ENCODE results near the gene IKZF1. TPM values are rescaled to one million over a fixed set of nuclear protein-coding genes. Genes with fewer than 3 reads are reported as not detected.

IKZF1 gene
- not detected for total RNA-seq

DNA sequence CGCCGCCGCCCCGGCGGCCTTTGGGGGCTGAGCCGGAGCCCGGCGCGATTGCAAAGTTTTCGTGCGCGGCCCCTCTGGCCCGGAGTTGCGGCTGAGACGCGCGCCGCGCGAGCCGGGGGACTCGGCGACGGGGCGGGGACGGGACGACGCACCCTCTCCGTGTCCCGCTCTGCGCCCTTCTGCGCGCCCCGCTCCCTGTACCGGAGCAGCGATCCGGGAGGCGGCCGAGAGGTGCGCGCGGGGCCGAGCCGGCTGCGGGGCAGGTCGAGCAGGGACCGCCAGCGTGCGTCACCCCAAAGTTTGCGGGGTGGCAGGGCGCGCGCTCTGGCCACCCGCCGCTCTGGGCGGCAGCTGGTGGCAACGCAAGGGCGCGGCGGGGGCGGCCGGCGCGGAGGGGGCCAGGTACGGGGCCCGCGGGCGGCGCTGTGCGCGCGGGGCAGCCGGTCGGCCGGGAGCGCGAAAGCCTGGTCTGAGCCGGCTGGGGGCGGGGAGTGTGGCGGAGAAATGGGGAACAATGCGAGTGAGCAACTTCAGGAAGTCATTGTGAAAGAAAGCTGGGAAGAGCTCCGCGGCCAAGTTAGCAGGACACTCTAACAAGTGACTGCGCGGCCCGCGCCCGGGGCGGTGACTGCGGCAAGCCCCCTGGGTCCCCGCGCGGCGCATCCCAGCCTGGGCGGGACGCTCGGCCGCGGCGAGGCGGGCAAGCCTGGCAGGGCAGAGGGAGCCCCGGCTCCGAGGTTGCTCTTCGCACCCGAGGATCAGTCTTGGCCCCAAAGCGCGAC lies at the start of gene IKZF1:
Gene IKZF1 (plus strand): TSS at position 588 of the 782 bp plus-strand sequence. CDS start 14,346 bp downstream, outside the sequence.

DNA sequence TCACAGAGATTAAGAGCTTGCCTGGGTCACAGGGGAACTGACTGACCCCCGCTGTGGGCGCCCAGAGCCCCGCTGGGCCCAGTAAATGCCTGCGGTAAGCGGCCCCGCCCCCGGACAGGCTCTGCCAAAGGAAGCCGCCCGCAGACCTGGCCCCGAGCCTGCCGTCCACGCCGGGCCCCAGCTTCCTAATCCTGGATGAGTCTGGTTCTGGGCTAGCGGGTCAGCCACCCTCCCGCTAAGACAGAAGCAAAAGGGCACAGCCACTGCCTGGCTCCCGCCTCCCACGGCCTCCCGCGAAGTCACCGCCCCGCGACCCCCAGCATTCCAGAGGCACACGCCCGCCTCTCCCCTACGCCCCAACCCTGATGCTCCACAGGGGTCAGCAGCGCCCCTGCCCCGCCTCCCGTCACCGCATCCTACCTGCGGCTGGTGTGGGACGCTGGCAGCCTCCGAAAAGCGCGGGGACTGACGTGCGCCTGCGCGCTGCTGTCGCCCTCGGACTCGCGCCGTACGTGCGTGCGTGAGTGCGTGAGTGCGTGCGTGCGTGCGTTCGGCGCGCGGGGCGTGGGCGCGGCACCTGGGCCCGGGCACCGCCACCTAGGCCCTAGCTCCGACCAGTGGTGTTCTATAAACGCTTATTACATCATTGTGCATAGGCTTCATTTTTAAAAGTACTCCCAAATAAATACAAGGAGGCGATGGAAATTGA lies 145.5 kb downstream of the IKZF1 start, which contains the start of gene FIGNL1:
Gene FIGNL1 (minus strand): TSS at position 470 of the 709 bp plus-strand sequence. CDS start 3,063 bp downstream, outside the sequence.

Small RNA genes within 50 kb of the gene (small RNA-seq; reads per million reads assigned to genes)
- 0 reads per million in 2 donors for gene RNU6-1091P

Other genes starting within 250 kb of the IKZF1 start
- gene ZPBP, start 211.5 kb upstream of the IKZF1 start, total RNA-seq = not detected
- 10 to 100 TPM; 10.7 to 28.6 TPM for gene FIGNL1, start 145.6 kb downstream of the IKZF1 start, total RNA-seq

Measured in melanocyte of skin (primary cell).